Parathyroid adenoma (tissue), 2 donors: ENCODE data around the gene GBGT1.
"Not testable (repeated sequence)": the region's sequence is repeated elsewhere in the genome, so short reads cannot be mapped to it uniquely, and the experiment has no call there.

Source experiments
- H2AFZ ChIP-seq: fragments of 300-600 bp; sonication (generic); one replicate; pipeline ENCODE4 v1.7.0; 2017; ENCODE audit warnings: antibody characterized with exemption, mild to moderate bottlenecking
- H3K27ac ChIP-seq: fragments of 300-600 bp; sonication (generic); one replicate; pipeline ENCODE4 v1.7.0; 2017
- H3K27me3 ChIP-seq: fragments of 300-600 bp; sonication (generic); one replicate; pipeline ENCODE4 v1.7.0; 2017; ENCODE audit warnings: low read length; ENCODE audit not compliant: control insufficient read depth, insufficient read depth
- H3K36me3 ChIP-seq: fragments of 300-600 bp; sonication (generic); one replicate; pipeline ENCODE4 v1.7.0; 2017; ENCODE audit warnings: low read length; ENCODE audit not compliant: control insufficient read depth, insufficient read depth
- H3K4me1 ChIP-seq: fragments of 300-600 bp; sonication (generic); one replicate; pipeline ENCODE4 v1.7.0; 2017; ENCODE audit warnings: control low read depth
- H3K4me2 ChIP-seq: fragments of 300-600 bp; sonication (generic); one replicate; pipeline ENCODE4 v1.7.0; 2017; ENCODE audit warnings: low read length
- H3K4me3 ChIP-seq: fragments of 300-600 bp; sonication (generic); one replicate; pipeline ENCODE4 v1.7.0; 2017; ENCODE audit warnings: low read depth, low read length
- H3K79me2 ChIP-seq: fragments of 300-600 bp; sonication (generic); one replicate; pipeline ENCODE4 v1.7.0; 2017; ENCODE audit warnings: control low read depth
- H3K9ac ChIP-seq: fragments of 300-600 bp; sonication (generic); one replicate; pipeline ENCODE4 v1.7.0; 2017; ENCODE audit warnings: mild to moderate bottlenecking
- H3K9me3 ChIP-seq: fragments of 300-600 bp; sonication (generic); one replicate; pipeline ENCODE4 v1.7.0; 2017; ENCODE audit warnings: low read length; ENCODE audit not compliant: control insufficient read depth
- CTCF ChIP-seq: fragments of 300-600 bp; sonication (generic); IDR thresholded peaks from one replicate; pipeline ENCODE4 v1.7.0; 2017; ENCODE audit warnings: antibody characterized with exemption, mild to moderate bottlenecking
- donor health status: primary hyperparathyroidism.

GBGT1 gene

DNA sequence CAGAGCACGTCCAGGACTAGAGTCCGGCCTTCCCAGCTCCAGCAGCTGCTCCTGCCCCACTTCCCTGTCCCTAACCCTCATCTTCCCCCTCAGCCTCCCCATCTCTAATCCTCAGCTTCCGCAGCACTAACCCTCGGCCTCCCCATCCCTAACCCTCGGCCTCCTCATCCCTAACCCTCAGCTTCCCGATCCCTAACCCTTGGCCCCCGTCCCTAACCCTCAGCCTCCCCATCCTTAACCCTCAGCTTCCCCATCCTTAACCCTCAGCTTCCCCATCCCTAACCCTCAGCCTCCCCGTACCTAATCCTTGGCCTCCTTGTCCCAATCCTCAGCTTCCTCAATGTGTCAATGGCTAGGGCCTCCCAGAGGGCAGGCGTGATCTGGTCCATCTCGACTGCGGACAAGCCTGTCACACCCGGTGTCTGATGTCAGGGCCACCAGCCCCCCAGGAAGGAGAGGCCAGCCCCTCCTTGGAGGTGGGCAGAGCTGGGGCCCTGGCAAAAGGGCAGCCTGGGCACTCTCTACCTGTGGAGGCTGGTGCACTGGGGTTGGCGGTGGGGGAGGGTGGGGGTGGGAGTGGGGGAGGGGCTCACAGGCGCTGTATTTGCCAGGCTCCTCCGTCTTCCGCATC is 43.9 kb upstream of the GBGT1 start:
- Histone ChIP-seq H3K4me2 (no peak overlapping the region), H3K79me2 (no peaks in the 10 kb centered on the region), H3K27me3 (no peaks in the 10 kb centered on the region), H3K36me3 (no peaks in the 10 kb centered on the region), H3K9ac (no peak overlapping the region), H3K9me3 (no peaks in the 10 kb centered on the region), H3K4me1 (no peaks in the 10 kb centered on the region), H2AFZ (no peak overlapping the region), H3K27ac (no peak overlapping the region), H3K4me3 (no peak overlapping the region)
- no peak for TF ChIP-seq CTCF

DNA sequence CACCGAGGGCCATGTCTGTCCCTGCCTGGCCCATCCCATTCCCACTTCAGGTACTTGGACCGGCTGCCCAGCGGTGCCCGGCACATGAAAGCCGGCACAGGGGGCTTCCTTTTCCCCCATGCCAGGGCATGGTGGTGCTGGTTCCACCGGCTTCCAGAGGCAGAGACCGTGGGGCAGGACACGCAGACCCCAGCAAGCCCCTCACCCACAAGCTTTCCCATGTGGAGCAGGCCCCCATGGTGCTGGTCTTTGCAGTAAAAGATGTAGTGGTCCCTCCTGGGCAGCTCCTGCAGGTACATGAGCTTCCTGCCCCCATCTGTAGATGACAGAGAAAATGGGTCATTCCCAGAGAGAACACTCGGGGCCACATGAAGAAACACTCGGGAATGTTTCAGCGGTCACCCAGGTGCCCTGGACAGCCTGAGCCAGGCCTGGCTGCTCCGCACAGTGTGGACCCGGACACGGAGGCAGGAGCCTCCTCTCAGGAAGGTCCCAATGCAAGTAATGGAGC is 43.4 kb upstream of the GBGT1 start:
- no peak for TF ChIP-seq CTCF
- Histone ChIP-seq H3K27me3 (no peaks in the 10 kb centered on the region), H3K27ac (no peak overlapping the region), H3K4me2 (no peak overlapping the region), H3K4me1 (no peaks in the 10 kb centered on the region), H3K9ac (no peak overlapping the region), H2AFZ (no peak overlapping the region), H3K9me3 (no peaks in the 10 kb centered on the region), H3K4me3 (no peak overlapping the region), H3K36me3 (no peaks in the 10 kb centered on the region), H3K79me2 (no peaks in the 10 kb centered on the region)

- Histone ChIP-seq H3K4me3 (no peak overlapping the region), H3K27ac (no peak overlapping the region), H3K36me3 (no peaks in the 10 kb centered on the region), H3K27me3 (no peaks in the 10 kb centered on the region), H3K9ac (no peak overlapping the region), H3K4me1 (no peaks in the 10 kb centered on the region), H3K9me3 (no peaks in the 10 kb centered on the region), H3K4me2 (no peak overlapping the region), H3K79me2 (no peaks in the 10 kb centered on the region), H2AFZ (no peak overlapping the region)
- TF ChIP-seq CTCF = no peak
Observed at GRCh38 chr9:133205996-133206931, 42.5 kb upstream of the GBGT1 start.

GRCh38 chr9:133205481-133205887 is 41.8 kb upstream of the GBGT1 start:
- not testable (repeated sequence) for H3K36me3 ChIP-seq, H3K27ac ChIP-seq, H3K27me3 ChIP-seq, H3K79me2 ChIP-seq, H3K9me3 ChIP-seq, H3K9ac ChIP-seq, H2AFZ ChIP-seq, H3K4me2 ChIP-seq, H3K4me3 ChIP-seq, H3K4me1 ChIP-seq

GRCh38 chr9:133204993-133205336 is 41.3 kb upstream of the GBGT1 start:
- Histone ChIP-seq H3K9ac (no peak overlapping the region), H3K36me3 (no peaks in the 10 kb centered on the region), H3K27me3 (no peaks in the 10 kb centered on the region), H3K4me1 (no peaks in the 10 kb centered on the region), H3K9me3 (no peaks in the 10 kb centered on the region), H3K4me3 (no peak overlapping the region), H2AFZ (no peak overlapping the region), H3K27ac (no peak overlapping the region), H3K4me2 (no peak overlapping the region), H3K79me2 (no peaks in the 10 kb centered on the region)
- no peak for TF ChIP-seq CTCF
